MV-4-11 (cell line): ENCODE results near the gene PYROXD2.

ENCODE experiments used
- DNase-seq: peaks from one replicate; lab custom pipeline; 2025; lab: John Stamatoyannopoulos, UW

PYROXD2 gene

DNA sequence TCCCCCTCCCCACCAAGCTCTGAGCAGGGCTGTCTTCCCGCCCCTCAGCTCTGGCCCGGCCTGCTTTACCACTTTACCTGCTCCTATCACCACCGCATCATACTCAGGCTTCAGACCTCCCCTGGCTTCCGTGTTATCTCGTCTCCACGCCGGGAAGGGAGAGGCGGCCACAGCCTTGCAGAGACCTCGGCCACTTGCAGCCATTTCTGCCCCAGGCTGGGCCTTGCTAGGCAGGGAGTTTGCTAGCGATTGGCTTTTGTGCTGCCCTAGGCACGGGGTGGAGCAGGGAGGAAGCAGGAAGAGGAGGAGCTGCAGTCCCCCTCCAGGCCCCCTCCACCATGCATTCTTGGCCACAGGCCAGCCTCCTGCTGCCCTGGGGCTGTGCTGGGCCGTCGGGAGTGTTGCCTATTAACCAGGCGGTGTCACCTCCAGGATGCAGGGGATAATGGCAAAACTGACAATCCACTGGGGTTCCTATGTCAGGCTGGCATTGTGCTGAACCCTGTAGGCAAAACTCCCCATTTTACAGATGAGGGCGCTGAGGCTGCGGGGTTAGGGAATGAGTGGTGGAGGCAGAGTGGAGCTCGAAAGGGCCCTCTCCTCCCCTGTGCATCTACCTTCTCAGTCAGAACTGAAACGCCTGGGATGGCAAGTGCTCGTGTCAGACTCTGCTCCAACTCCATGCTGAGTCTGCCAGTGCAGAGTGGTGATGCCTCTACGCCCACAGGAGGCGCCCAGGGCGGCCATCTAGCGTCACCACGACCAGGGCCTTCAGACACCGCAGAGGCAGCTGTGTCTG, at the start of gene PYROXD2:
TSS of gene PYROXD2 (minus strand) at position 251 of the 799 bp plus-strand sequence. CDS start at position 204, 47 bp downstream.
- no peak for DNase-seq

DNA sequence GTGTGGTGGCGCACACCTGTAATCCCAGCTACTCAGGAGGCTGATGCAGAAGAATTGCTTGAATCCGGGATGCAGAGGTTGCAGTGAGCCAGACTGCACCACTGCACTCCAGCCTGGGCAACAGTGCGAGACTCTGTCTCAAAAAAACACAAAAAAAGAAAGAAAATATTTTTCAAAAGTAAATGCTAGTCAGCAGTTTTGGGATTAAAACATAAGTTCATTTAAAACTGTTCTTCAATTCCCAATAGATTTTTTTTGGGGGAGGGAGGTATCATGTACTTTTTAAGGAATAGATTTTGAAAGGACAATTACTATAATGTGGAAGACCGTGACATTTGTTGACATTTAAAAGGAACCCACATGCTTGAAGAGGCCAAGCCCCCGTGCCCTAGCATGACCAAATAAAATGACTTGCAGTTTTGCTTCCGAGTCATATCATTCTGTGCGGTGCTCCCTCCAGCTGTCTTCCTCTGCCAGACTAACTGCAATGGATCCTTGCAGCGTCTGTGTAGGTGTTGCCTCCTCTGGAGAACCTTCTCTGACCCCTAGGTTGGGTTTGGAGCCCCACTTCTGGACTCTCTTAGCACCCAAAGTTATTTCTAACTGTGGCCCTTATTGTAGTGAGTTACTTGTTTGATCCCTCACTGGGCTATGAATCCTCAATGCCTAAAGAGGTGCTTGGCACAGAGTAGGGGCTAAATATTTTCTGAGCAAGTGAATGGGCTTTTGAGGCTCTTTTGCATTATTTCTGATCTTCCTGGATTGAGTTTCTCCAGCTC, 49.2 kb upstream of the PYROXD2 start:
- DNase-seq = no peak

DNA sequence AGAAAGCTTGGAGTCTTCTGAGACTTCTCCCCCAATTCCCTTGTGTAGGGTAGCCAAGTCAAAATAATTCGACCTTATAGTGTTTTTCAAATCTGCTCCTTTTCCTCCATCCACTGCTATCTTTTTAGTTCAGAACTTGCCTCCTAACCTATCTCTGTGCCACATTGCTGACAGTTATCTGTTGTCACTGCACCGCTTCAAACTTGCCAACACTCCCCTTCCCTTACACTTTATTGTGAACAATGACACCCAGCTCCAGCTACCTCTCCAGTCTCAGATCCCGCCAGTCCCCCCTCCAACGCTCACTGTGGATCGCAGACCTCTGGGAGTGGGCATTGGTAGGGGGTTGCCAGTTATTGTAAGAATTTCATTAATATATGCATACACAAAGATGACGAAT, 48.0 kb upstream of the PYROXD2 start:
- DNase-seq = no peak

DNA sequence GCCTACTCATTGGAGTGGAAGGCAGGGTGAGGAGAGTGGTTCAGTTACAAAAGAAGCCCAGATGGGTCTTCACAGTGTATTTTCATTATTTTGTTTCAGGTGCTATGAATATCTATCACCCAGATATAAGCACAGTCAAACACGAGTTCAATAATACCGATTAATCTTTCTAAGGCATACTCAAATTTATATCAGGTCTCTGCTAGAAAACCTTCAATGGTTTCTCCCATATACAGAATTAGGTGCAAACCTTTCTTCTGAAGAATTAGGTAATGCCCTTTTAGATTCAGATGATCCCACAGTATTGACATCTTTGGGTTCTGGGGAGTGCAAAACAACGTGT, 46.5 kb upstream of the PYROXD2 start:
- DNase-seq = no peak

DNA sequence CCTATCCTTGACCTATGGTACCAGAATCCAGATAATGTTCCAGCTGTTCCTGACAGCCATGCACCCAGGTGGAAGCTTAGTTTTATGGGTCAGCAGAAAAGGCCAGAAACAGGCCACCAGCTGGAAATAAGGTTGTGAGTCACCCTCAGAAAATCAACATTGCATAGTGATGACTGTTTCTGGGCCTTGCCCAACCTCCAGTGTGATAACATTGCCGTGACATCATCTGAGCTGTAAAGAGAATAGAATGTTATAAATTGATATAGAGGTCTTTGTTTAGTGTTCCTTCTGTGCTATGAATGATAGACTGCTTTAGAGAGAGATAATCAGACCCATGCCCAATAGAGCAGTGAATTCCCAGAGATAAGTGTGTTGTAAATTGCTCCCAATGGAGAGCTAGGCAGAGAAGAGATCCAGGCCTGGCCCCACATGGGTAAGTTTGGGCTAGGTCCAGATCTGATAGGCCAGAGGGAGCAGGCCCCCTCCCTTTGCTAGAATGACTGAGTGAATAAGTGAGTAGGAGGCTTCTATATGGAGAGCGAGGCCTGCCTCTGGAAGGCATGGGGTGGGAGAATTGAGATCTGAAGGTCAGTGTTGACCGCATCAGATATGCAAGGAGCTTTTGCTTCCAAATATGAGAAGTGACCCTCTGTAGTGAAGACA, 46.0 kb upstream of the PYROXD2 start:
- peak; percentile 12 for DNase-seq

DNA sequence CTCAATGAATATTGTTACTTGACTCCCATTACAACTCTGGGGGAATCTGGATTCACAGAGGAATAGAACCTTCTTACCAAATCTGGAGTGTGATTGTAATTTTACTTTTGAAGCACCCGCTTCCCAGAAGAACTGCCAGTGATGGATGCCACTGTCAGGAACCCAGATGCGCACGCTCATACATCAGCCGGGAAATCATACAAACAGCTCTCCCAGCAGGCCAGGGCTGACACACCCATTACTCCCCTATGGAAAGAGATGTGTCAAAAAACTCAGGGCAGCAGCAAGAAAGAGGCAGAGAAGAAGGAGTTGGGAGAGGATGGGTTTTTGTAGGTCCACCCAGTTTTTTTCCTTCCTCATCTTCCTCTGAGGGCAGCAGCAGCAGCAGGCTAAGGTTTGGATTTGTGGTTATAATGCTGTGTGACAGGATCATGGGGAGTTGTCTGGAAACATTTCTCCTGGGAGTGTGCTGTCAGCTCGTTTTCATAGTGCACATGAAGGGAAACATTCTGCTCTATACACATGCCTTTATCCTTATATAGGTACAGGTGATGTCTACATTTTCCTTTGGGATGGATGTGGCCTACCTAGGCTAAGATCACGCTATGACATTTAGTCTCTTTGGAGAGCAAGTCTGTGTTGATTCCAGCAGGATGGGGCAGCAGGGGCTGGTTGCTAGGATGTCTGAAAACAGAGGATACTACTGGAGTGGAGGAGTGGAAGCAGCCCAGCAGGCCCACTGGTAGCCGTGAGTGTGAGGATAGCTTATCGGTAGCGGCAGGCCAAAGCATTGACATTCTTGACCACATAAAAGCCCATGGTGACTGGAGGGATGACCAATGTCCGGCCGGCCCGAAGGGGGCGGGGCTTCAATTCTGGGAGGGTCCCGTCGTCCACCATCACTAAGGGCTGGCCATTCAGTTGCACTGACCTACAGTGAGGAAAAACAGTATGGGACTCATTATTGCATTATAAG, 44.1 kb upstream of the PYROXD2 start:
- no peak for DNase-seq

DNA sequence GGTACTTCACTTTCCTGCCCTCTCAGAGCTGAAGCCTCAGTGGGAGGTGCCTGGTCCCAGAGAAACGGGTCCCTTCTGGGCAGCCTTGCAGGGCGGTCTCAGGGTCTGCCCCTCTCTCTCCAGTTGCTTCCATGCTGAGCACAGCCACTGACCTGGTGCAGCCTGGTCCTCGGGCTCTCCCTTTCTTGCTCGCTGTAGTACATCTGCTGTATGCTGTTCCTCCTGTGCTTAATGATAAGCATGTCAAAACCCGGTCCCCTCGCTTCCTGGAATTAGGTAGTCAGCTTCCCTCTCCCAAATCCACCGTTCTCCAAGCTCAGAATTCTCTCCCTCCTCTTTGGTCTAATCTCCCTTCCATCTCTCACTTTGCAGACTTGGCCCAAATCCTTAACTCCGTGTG, 42.7 kb upstream of the PYROXD2 start:
- no peak for DNase-seq

DNA sequence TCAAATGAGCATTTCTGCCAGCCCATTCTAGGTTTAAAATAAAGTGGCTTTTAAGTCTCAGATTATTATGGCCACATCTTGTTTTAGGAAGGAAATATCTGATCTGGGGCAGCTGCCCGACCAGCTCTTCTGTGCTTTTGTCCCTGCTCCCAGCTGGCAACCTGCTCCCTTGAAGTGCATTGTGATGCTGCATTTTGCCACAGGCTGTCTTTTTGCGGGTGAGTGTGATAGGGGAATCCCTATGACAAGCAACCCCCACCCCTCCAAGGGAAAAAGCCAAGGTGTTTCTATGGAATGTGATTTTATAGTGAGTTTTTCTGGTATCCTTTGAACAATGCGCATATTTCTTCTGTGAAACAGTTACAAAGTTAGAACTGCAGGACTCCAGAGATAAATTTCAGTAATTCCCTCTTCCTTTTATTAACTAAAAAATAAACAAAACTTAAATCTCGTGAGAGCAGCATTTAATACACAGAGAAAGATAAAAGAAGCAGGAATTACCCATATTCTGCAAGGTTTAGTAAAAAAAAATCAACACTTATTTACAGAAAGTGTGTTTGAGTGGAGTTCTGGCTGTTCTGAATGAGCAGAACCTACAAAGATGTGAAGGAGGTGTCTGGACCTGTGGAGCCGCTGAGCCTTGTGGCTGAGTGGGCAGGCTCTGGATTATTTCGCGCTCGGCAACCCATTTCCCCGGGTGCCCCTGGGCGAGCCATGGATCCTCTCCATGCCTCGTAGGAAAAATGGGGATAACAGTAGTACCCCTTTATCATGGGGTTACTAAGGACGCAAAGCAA, 41.9 kb upstream of the PYROXD2 start:
- DNase-seq = no peak

DNA sequence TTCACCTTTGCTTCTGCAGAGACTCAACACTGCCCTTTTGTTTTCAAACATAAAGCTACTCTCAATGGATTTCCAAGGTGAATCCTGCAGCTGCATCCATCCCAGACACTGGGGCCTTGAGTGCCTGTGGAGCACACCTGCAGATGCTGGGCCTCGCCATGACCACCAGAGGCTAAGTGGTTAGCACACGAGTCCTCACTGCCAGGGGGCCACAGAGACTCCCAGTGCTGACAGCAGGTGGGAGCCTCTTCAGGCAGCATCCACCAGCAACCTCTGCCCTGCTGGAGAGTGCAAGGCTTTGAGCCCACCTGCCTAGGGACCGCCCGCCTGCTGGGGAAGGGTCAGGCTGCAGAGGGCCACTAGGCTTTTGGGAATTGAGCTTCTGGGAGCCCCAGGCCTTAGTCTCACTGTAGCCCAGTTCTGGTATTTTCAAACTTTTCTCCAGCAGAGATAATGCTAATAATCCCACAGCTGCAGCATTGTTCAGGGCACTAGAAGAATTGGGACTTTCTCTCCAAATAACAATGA, 41.1 kb upstream of the PYROXD2 start:
- DNase-seq = no peak

DNA sequence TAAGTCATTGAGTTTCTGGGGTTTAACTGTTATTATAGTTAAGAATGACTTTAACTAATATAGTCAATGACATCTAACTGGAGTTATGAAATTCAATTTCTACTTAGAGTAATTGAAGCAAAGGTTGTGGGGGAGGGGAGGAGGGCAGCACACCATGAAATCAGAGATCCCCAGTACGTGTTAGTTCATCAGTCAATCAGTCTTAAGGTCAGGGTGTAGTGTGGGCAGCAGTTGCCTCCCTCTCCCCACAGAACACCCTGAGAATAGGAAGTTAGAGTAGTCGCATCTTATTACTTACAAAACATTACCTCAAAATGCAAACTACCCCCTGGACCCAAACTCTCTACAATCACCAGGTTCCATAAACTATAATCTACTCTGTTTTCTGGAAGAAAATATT, 38.7 kb upstream of the PYROXD2 start:
- no peak for DNase-seq

DNA sequence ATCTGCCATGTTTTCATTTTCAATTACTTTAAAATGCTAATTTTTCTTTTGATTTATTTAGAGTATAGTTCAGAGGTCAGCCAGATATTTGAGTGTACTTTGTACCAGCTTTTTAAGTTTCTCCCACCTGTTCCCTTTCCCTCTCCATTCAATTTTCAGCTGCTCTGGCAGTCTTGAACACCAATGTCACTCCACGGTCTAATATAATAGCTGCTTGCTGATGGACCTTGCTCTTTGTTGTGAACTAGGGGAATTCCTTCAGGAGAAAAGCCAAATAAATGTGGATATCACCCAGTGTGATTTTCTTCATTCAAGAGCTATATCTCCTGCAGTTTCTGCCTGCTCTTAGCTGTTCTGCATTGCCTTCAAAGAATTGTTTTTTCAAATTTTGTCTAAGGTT, 35.6 kb upstream of the PYROXD2 start:
- no peak for DNase-seq

DNA sequence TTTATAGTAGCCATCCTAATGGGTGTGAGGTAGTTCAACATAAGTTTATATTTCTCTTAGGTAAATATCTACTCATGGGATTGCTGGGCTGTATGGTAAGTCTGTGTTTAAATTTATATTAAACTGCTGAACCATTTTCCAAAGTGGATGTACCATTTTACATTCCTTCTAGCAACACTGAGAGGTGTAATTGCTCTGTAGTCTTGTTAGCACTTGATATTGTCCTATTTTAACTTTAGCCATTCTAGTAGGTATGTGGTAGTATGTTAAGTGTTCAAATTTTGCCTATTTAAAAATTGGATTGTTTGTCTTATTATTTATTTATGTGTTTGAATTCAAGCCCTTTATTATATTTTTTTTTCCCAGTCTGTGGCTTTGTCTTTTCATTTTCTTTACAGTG, 34.3 kb upstream of the PYROXD2 start:
- DNase-seq = no peak

DNA sequence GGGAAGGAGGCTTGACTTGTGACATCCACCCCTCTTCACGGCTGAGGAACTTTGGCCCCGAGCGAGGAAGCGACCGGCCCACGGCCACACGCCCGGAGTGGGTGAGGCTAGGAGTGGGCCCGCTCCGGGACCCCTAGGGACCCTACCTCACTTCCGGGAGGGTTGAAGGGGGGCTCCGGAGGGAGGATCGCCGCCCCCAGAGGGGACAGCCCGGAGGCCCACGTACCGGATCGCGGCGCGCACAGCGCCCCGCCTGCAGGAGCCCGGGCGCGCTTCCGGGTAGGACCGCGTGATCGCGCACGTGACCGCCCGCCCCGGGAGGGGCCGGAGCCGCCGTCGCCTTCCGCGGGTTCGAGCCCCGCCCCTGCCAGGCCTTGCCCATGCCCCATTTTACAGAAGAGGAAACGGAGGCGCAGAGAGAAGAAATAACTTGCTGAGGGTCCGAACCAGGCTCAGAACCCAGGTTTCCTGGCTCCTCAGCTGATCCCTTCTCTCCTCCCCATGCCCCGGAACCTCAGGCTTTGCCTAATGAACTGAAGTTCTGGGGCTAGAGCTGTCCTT, 31.8 kb upstream of the PYROXD2 start, which contains the start of gene HPS1:
TSS of gene HPS1 (minus strand) at position 275 of the 561 bp plus-strand sequence. CDS start 3,695 bp downstream, outside the sequence.
- DNase-seq = peak; percentile 63

DNA sequence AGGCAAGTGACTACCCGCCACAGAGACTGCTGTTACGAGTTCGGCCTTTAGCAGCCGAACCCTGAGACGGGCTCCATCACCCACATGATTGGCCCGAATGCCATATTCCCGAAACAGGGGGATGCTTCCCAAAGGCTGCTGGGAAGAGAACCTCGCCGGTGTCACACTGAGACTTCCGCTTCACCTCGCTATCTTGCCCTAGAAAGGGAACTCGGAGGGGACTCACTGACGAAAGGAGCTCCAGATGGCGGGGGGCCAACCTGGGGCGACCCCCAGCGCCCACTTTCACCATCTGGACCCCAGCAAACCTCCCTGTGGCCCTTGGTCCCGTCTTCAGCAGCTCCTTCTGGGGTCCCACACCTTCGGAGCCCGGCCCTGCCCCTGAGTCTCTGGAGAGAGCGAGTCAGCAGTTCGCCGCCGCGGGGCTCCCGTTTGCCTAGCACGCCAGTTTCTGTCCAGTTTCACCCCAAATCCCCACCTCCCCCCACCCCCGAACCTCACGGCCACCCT, 31.2 kb upstream of the PYROXD2 start:
- peak; percentile 18 for DNase-seq

DNA sequence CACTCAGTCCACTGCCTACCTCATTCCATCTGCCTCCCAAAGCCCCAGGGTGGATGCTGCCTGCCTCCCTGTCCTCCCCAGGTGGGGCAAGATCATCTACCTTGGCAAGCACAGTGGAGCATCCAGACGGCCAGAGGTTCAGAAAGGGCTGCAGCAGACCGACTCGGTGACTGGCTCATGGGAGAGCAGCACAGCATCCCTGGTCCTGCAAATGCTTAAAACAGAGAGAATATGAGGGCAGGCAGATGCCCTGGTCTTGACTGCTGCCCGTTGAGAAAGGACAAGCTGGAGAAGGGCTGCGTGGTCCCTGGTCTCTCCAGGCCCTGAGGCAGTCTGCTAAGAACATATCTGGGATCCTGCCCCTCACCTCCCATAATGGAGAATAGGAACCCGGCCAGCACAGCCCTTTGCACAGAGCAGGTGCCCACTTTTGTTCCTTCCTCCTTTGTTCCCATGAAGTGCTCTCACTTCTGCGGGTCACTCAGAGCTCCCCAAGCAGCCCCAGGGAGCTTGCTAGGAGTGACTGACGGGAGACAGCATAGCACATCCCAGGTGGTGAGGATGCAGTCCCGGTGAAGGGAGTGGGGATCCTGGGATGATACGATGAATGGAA, 30.3 kb upstream of the PYROXD2 start:
- no peak for DNase-seq

DNA sequence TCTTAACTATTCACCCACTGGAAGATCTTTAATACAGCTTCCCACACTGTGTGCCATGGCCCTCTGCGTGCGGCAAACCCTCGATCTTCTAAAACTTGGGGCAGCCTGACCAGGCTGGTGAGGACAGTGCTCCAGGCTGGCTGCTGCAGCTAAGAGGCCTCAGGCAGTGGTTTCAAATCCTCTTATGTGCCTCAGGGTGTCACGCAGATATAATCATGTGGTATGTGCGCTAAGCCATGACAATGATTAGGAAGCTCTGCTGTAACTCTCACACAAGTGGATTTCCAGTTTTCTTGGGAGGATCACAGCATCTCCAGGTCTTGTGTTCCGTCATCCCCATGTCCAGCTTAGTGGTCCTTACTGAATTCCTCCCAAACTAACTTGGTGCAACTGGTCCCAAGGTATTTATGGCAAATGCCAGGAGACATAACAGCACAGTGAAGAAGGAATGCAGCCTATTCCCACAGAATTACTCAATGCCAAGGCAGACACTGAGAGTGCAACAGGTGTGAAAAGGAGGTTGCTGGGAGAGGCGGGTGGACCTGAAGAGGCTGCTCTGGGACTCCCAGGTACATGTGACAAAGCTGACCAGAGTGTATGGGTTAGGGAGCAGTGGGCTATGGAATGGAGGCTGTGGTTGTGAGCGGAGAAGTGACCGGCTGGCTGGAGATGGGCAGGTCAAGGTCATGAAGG, 29.5 kb upstream of the PYROXD2 start:
- DNase-seq = peak; percentile 97

DNA sequence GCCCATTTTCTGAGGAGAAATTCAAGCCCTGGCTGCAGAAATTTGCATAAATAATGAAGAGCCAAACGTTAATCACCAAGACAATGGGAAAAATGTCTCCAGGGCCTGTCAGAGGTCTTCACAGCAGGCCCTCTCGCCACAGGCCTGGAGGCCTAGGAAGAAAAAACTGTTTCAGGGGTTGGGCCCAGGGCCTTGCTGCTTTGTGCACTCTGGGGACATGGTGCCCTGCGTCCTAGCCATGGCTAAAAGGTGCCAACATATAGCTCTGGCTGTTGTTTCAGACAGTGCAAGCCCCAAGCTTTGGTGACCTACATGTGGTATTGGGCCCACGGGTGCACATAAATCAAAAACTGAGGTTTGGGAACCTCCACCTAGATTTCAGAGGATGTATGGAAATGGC, 23.7 kb upstream of the PYROXD2 start:
- no peak for DNase-seq

DNA sequence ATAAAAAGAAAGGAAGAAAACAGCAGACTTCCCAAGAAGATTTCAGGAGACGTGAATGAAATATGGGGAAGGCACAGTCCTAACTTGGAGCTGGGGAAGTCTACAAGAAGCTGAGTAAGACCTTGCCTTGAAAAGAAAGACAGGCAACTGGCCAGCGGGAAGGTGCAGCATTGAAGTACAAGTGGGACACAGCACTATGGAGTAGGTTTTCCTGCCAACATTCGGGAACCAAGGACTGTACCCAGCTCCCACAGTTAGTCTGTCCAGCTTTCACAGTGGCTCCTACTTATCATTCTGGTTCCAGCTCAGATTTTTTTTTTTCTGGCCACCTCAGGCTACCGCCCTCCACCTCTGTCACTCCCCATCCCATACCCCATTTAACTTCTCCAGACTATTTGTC, 21.7 kb upstream of the PYROXD2 start:
- no peak for DNase-seq

DNA sequence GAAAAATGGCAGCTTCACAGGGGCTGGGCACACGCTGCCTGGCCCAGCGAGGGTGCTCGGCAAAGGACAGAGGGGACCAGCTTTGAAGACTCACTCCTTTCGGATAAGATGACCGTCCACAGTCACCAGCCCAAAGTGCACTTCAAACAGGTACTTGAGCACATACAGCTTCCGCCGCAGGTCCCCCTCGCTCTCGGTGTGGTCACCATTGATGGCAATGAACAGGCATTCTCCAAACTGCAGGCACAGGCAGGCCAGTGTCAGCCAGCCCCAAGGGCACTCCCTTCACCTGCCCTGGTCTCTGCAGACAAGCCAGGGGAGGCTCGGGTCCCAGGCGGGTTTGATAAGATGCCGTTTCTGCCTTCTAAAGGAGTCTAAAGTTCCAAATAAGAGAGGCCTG, 20.2 kb upstream of the PYROXD2 start:
- DNase-seq = no peak
